GM12878 (cell line): ENCODE data around the gene ITGB5.

Experiments used
- CBX5 ChIP-seq: sonication (generic); IDR thresholded peaks from 2 replicates; pipeline ENCODE4 v1.6.1; 2016; ENCODE audit warnings: low read depth, moderate library complexity, mild to moderate bottlenecking, inconsistent platforms
- ESRRA ChIP-seq: IDR thresholded peaks from 2 replicates; pipeline ENCODE4 v1.6.1; 2012; ENCODE audit warnings: mild to moderate bottlenecking, low read length, improper control_type of control experiment
- IKZF2 ChIP-seq, 2 experiments: fragments of 450-650 bp; IDR thresholded peaks; 2 replicates each; pipeline ENCODE4 v1.6.1; 2017; ENCODE audit warnings: mild to moderate bottlenecking in 2 of 2, moderate library complexity in 2 of 2
- MXI1 ChIP-seq: fragments of 150-350 bp; IDR thresholded peaks from 2 replicates; pipeline ENCODE4 v1.6.1; 2011; ENCODE audit warnings: low read depth, mild to moderate bottlenecking, inconsistent platforms, low read length, improper control_type of control experiment
- POLR2A ChIP-seq: IDR thresholded peaks from 2 replicates; pipeline ENCODE4 v1.6.1; 2011; ENCODE audit warnings: low read depth, mild to moderate bottlenecking, low read length
- POLR2AphosphoS5 ChIP-seq: IDR thresholded peaks from 2 replicates; pipeline ENCODE4 v1.6.1; 2011; ENCODE audit warnings: mild to moderate bottlenecking, low read length, inconsistent platforms
- SREBF1 ChIP-seq: IDR thresholded peaks from 2 replicates; pipeline ENCODE4 v1.6.1; 2012; ENCODE audit warnings: mild to moderate bottlenecking, low read length
- TF ChIP-seq, protein P1 (sequence below), 3 experiments: IDR thresholded peaks in 2 of 3; conservative IDR thresholded peaks in 1 of 3; 2 replicates each; pipeline ENCODE4 v1.5.1; 2011; ENCODE audit warnings: low read depth in 3 of 3, low read length in 3 of 3, mild to moderate bottlenecking in 3 of 3, control low read depth in 2 of 3, moderate library complexity in 2 of 3, inconsistent platforms in 1 of 3, mixed read lengths in 1 of 3; ENCODE audit not compliant: control insufficient read depth in 2 of 3, insufficient read depth in 1 of 3; ENCODE audit errors: extremely low read depth in 1 of 3
- TF ChIP-seq, protein P2 (sequence below): IDR thresholded peaks from 2 replicates; pipeline ENCODE4 v1.6.1; 2012; ENCODE audit warnings: low read depth, low read length, improper control_type of control experiment

DNA sequence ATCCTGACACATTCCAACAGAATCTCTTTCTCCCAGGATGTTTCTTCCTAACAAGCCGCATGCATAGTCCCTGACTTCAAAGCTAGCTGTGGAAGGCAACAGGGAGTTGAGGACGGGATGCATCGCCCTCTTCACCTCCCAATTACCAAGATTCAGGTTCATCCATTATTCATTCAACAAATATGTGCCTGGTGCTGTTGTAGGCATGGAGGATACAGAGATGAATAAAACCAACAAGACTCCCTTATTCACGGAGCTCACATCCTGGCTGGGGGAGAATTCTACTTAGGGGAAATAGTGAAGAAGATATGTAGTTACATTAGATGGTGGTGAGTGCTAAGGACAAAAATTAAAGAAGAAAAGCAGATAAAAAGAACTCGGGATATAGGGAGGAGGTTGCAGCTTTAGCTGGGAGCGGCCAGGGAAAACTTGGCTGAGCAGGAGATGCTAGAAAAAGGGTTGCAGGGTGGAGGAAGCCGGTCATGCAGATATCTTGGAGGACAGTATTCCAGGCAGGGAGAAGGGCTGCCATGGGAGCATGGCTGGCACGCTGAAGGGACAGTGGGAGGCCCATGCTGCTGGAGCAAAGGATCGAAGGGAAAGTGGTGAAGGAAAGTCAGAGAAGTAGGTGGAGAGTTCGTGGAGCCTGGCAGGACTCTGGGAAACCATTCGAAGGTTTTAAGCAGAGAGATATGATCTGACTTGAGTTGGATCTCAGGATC lies 5.0 kb downstream of the ITGB5 start:
- TF ChIP-seq, protein P1, sequence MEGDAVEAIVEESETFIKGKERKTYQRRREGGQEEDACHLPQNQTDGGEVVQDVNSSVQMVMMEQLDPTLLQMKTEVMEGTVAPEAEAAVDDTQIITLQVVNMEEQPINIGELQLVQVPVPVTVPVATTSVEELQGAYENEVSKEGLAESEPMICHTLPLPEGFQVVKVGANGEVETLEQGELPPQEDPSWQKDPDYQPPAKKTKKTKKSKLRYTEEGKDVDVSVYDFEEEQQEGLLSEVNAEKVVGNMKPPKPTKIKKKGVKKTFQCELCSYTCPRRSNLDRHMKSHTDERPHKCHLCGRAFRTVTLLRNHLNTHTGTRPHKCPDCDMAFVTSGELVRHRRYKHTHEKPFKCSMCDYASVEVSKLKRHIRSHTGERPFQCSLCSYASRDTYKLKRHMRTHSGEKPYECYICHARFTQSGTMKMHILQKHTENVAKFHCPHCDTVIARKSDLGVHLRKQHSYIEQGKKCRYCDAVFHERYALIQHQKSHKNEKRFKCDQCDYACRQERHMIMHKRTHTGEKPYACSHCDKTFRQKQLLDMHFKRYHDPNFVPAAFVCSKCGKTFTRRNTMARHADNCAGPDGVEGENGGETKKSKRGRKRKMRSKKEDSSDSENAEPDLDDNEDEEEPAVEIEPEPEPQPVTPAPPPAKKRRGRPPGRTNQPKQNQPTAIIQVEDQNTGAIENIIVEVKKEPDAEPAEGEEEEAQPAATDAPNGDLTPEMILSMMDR (IDR thresholded peaks at IDR 0.05 in 2 of 3, conservative IDR thresholded peaks at IDR 0.05 in 1 of 3; ENCODE audit: control insufficient read depth in 2 of 3, extremely low read depth in 1 of 3, insufficient read depth in 1 of 3, low read depth in 3 of 3, low read length in 3 of 3) = no peak
- no peak for TF ChIP-seq POLR2A
- no peak for TF ChIP-seq MXI1
- TF ChIP-seq, protein P2, sequence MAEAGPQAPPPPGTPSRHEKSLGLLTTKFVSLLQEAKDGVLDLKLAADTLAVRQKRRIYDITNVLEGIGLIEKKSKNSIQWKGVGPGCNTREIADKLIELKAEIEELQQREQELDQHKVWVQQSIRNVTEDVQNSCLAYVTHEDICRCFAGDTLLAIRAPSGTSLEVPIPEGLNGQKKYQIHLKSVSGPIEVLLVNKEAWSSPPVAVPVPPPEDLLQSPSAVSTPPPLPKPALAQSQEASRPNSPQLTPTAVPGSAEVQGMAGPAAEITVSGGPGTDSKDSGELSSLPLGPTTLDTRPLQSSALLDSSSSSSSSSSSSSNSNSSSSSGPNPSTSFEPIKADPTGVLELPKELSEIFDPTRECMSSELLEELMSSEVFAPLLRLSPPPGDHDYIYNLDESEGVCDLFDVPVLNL = no peak
- TF ChIP-seq IKZF2 (IDR thresholded peaks at IDR 0.05) = no peak
- TF ChIP-seq SREBF1 = no peak
- no peak for TF ChIP-seq ESRRA
- no peak for TF ChIP-seq POLR2AphosphoS5
- no peak for TF ChIP-seq CBX5
